ENCODE results near the gene PCDH9. TPM values are rescaled to one million over a fixed set of nuclear protein-coding genes. Genes with fewer than 3 reads are reported as not detected.

PCDH9 gene
- total and polyA plus RNA-seq, 2 of the 13 experiments (the other 11 are each of a cell fraction or from before 2014, with no cell fraction given): 0.09 TPM; not detected in 1

GRCh38 chr13:67134417-67135129 is 95.6 kb downstream of the PCDH9 start:
- no peak for TF ChIP-seq ZNF616 (CRISPR knock-in tag; IDR thresholded peaks at IDR 0.05; ENCODE audit: low read depth)
- ChIA-PET CTCF (ENCODE audit: low intra/inter-chr PET ratio, low total read pairs) (no interaction called here), POLR2A (no interaction called here)
- ATAC-seq (no peak), DNase-seq (ENCODE audit: low spot score) (no peak), FAIRE-seq (no peak)
- Histone ChIP-seq H3K4me3 (replicated peaks in 1 of 3; ENCODE audit: insufficient read depth in 1 of 3, low read depth in 2 of 3, low read length in 3 of 3) (no peak overlapping the region), H3K79me2 (ENCODE audit: insufficient read depth, low read length) (no peaks in the 10 kb centered on the region), H3K36me3 (replicated peaks in 1 of 2; ENCODE audit: control insufficient read depth in 1 of 2, insufficient read depth in 2 of 2, low read length in 2 of 2) (no peaks in the 10 kb centered on the region), H3K4me2 (ENCODE audit: low read depth, low read length) (no peak overlapping the region), H3K27me3 (ENCODE audit: control insufficient read depth in 1 of 2, insufficient read depth in 2 of 2, low read length in 2 of 2) (no peaks in the 10 kb centered on the region), H2AFZ (ENCODE audit: low read length) (no peak overlapping the region), H3K4me1 (ENCODE audit: insufficient read depth, low read length) (no peaks in the 10 kb centered on the region), H3K9me3 (ENCODE audit: low read length) (no peaks in the 10 kb centered on the region), H3K9ac (ENCODE audit: insufficient read depth, low read depth, low read length) (no peak overlapping the region), H4K20me1 (ENCODE audit: insufficient read depth, low read length) (no peaks in the 10 kb centered on the region), H3K27ac (ENCODE audit: extremely low read length, insufficient read depth, low read length) (no peak overlapping the region)
- intact Hi-C loops (cut with micrococcal nuclease; ENCODE audit: unreplicated experiment) (no loop called here), in situ Hi-C loops (cut with HindIII; ENCODE audit: extremely low pct_ligation_motif_present, low pct_unique_long_range_greater_than_20kb) (no loop called here)
- no TSS peak for BruUV-seq (replicated peaks)
- WGBS (ENCODE audit: low lambda C conversion rate): 3% methylated on average over 7 of the region's 7 CpGs

- no peaks in the 10 kb centered on the region for H3K4me1 ChIP-seq (ENCODE audit: insufficient read depth, low read length)
- WGBS (ENCODE audit: low lambda C conversion rate): 0% methylated on average over 1 of the region's 1 CpG
- FAIRE-seq (no peak), ATAC-seq (no peak), DNase-seq (ENCODE audit: low spot score) (no peak)
- TF ChIP-seq FOXC1 (CRISPR knock-in tag; IDR thresholded peaks at IDR 0.05; ENCODE audit: borderline replicate concordance): no peak
- no peak for TF ChIP-seq PAX8 (CRISPR knock-in tag; IDR thresholded peaks at IDR 0.05; ENCODE audit: borderline replicate concordance)
- TF ChIP-seq PAF1 (CRISPR knock-in tag; IDR thresholded peaks at IDR 0.05): no peak
- no peak for TF ChIP-seq SIX1 (CRISPR knock-in tag; IDR thresholded peaks at IDR 0.05; ENCODE audit: borderline replicate concordance)
- ChIA-PET POLR2A (no interaction called here), CTCF (ENCODE audit: low intra/inter-chr PET ratio, low total read pairs) (no interaction called here)
- no peaks in the 10 kb centered on the region for H3K79me2 ChIP-seq (ENCODE audit: insufficient read depth, low read length)
- H3K4me2 ChIP-seq (ENCODE audit: low read depth, low read length): no peak overlapping the region
- in situ Hi-C loops (cut with HindIII; ENCODE audit: extremely low pct_ligation_motif_present, low pct_unique_long_range_greater_than_20kb) (no loop called here), intact Hi-C loops (cut with micrococcal nuclease; ENCODE audit: unreplicated experiment) (no loop called here)
- H3K9me3 ChIP-seq (ENCODE audit: low read length): no peaks in the 10 kb centered on the region
- no peaks in the 10 kb centered on the region for H4K20me1 ChIP-seq (ENCODE audit: insufficient read depth, low read length)
- no peak overlapping the region for H3K4me3 ChIP-seq (replicated peaks in 1 of 3; ENCODE audit: insufficient read depth in 1 of 3, low read depth in 2 of 3, low read length in 3 of 3)
- H3K27ac ChIP-seq (ENCODE audit: extremely low read length, insufficient read depth, low read length): no peak overlapping the region
- BruUV-seq (replicated peaks): no TSS peak
- no peaks in the 10 kb centered on the region; a peak in 1 of 5 replicates for H3K27me3 ChIP-seq (ENCODE audit: control insufficient read depth in 1 of 2, insufficient read depth in 2 of 2, low read length in 2 of 2)
- H2AFZ ChIP-seq (ENCODE audit: low read length): no peak overlapping the region
- no peaks in the 10 kb centered on the region for H3K36me3 ChIP-seq (replicated peaks in 1 of 2; ENCODE audit: control insufficient read depth in 1 of 2, insufficient read depth in 2 of 2, low read length in 2 of 2)
- H3K9ac ChIP-seq (ENCODE audit: insufficient read depth, low read depth, low read length): no peak overlapping the region
Measured at GRCh38 chr13:67133476-67133875, 96.7 kb downstream of the PCDH9 start.
